Measurements from ENCODE around the gene HRAS. TPM values are rescaled to one million over a fixed set of nuclear protein-coding genes. Genes with fewer than 3 reads are reported as not detected.

The HRAS gene
- total RNA-seq, 1 experiment from 2014 or later = 104 TPM

DNA sequence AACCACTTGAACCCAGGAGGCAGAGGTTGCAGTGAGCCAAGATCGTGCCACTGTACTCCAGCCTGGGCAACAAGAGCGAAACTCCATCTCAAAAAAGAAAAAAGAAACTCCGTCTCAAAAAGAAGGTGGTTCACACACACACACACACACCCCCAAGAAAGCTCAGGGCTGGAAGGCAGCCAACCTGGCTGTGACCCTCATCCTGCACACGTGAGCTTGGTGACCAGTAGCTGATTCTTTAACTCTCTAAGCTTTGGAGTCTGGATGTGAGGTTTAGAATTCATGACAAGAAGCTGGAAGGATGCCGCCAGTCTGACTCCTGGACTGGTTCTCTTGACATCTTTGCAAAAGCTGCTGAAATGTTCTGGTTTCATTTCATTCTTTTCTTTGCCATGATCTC, 26.4 kb downstream of the HRAS start:
- no peak for TF ChIP-seq ZNF274 (IDR thresholded peaks at IDR 0.05; ENCODE audit: low read depth, low read length)
- no peak for TF ChIP-seq POLR2A (IDR thresholded peaks at IDR 0.05; ENCODE audit: borderline replicate concordance, extremely low read depth, insufficient read depth, insufficient read length)
- TF ChIP-seq CBX3 (IDR thresholded peaks at IDR 0.05; ENCODE audit: low read depth) = no peak
- no peak for TF ChIP-seq YY1 (IDR thresholded peaks at IDR 0.05; ENCODE audit: extremely low read depth, insufficient replicate concordance, low read depth, low read length)
- TF ChIP-seq CEBPB (IDR thresholded peaks at IDR 0.05; ENCODE audit: low read depth) = no peak
- no peak for TF ChIP-seq SIN3A (IDR thresholded peaks at IDR 0.05; ENCODE audit: low read depth)
- TF ChIP-seq FOSL1 (IDR thresholded peaks at IDR 0.05; ENCODE audit: low read depth) = no peak
- no peak for TF ChIP-seq POLR2AphosphoS5 (IDR thresholded peaks at IDR 0.05; ENCODE audit: low read depth, low read length)
- TF ChIP-seq, protein P1, sequence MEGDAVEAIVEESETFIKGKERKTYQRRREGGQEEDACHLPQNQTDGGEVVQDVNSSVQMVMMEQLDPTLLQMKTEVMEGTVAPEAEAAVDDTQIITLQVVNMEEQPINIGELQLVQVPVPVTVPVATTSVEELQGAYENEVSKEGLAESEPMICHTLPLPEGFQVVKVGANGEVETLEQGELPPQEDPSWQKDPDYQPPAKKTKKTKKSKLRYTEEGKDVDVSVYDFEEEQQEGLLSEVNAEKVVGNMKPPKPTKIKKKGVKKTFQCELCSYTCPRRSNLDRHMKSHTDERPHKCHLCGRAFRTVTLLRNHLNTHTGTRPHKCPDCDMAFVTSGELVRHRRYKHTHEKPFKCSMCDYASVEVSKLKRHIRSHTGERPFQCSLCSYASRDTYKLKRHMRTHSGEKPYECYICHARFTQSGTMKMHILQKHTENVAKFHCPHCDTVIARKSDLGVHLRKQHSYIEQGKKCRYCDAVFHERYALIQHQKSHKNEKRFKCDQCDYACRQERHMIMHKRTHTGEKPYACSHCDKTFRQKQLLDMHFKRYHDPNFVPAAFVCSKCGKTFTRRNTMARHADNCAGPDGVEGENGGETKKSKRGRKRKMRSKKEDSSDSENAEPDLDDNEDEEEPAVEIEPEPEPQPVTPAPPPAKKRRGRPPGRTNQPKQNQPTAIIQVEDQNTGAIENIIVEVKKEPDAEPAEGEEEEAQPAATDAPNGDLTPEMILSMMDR (IDR thresholded peaks at IDR 0.05 in 2 of 3, conservative IDR thresholded peaks at IDR 0.05 in 1 of 3; ENCODE audit: borderline replicate concordance in 1 of 3, insufficient read depth in 1 of 3, low read depth in 2 of 3, low read length in 2 of 3) = no peak
- TF ChIP-seq ZFX (IDR thresholded peaks at IDR 0.05) = no peak
- TF ChIP-seq, protein P2, sequence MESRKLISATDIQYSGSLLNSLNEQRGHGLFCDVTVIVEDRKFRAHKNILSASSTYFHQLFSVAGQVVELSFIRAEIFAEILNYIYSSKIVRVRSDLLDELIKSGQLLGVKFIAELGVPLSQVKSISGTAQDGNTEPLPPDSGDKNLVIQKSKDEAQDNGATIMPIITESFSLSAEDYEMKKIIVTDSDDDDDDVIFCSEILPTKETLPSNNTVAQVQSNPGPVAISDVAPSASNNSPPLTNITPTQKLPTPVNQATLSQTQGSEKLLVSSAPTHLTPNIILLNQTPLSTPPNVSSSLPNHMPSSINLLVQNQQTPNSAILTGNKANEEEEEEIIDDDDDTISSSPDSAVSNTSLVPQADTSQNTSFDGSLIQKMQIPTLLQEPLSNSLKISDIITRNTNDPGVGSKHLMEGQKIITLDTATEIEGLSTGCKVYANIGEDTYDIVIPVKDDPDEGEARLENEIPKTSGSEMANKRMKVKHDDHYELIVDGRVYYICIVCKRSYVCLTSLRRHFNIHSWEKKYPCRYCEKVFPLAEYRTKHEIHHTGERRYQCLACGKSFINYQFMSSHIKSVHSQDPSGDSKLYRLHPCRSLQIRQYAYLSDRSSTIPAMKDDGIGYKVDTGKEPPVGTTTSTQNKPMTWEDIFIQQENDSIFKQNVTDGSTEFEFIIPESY (IDR thresholded peaks at IDR 0.05; ENCODE audit: extremely low read depth, insufficient replicate concordance, low read length) = no peak
- no peak for TF ChIP-seq ELF1 (IDR thresholded peaks at IDR 0.05; ENCODE audit: borderline replicate concordance, low read depth)
- TF ChIP-seq, protein P3, sequence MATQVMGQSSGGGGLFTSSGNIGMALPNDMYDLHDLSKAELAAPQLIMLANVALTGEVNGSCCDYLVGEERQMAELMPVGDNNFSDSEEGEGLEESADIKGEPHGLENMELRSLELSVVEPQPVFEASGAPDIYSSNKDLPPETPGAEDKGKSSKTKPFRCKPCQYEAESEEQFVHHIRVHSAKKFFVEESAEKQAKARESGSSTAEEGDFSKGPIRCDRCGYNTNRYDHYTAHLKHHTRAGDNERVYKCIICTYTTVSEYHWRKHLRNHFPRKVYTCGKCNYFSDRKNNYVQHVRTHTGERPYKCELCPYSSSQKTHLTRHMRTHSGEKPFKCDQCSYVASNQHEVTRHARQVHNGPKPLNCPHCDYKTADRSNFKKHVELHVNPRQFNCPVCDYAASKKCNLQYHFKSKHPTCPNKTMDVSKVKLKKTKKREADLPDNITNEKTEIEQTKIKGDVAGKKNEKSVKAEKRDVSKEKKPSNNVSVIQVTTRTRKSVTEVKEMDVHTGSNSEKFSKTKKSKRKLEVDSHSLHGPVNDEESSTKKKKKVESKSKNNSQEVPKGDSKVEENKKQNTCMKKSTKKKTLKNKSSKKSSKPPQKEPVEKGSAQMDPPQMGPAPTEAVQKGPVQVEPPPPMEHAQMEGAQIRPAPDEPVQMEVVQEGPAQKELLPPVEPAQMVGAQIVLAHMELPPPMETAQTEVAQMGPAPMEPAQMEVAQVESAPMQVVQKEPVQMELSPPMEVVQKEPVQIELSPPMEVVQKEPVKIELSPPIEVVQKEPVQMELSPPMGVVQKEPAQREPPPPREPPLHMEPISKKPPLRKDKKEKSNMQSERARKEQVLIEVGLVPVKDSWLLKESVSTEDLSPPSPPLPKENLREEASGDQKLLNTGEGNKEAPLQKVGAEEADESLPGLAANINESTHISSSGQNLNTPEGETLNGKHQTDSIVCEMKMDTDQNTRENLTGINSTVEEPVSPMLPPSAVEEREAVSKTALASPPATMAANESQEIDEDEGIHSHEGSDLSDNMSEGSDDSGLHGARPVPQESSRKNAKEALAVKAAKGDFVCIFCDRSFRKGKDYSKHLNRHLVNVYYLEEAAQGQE (IDR thresholded peaks at IDR 0.05; ENCODE audit: low read depth) = no peak
- TF ChIP-seq EZH2 (IDR thresholded peaks at IDR 0.05) = no peak
- Histone ChIP-seq H3K27ac (ENCODE audit: low read depth, low read length) (no peak overlapping the region), H3K4me2 (ENCODE audit: low read length) (no peak overlapping the region), H2AFZ (ENCODE audit: low read depth, low read length, poor library complexity, severe bottlenecking) (no peak overlapping the region), H3K36me3 (ENCODE audit: control insufficient read depth in 1 of 2, insufficient read depth in 2 of 2, low read length in 2 of 2) (peaks cover 0 to 19% of the 10 kb centered on the region in 2 experiments; a peak in 2 of 4 replicates), H3K9me2 (ENCODE audit: insufficient read depth) (no peaks in the 10 kb centered on the region), H3K4me3 (replicated peaks in 1 of 2; ENCODE audit: low read depth in 1 of 2, low read length in 2 of 2) (no peak overlapping the region), H3K79me2 (ENCODE audit: insufficient read depth, low read length) (peaks cover 33% of the 10 kb centered on the region), H3K9ac (ENCODE audit: low read length) (no peak overlapping the region), H3K9me3 (ENCODE audit: control insufficient read depth in 1 of 2, insufficient read depth in 1 of 2, low read depth in 1 of 2, low read length in 2 of 2) (no peaks in the 10 kb centered on the region; a peak in 1 of 4 replicates), H4K20me1 (ENCODE audit: insufficient read depth) (no peaks in the 10 kb centered on the region), H3K27me3 (ENCODE audit: insufficient read depth, low read length) (no peaks in the 10 kb centered on the region), H3K4me1 (ENCODE audit: control insufficient read depth in 1 of 2, insufficient read depth in 2 of 2, low read length in 2 of 2) (peaks cover 6 to 22% of the 10 kb centered on the region in 2 experiments; a peak in 3 of 4 replicates)
- ATAC-seq (no peak), DNase-seq (ENCODE audit: low read depth, low spot score) (no peak)
- intact Hi-C loops (cut with micrococcal nuclease) = loop anchor here (5.0 kb wide), 1 partner anchor 62 kb away; no protein-coding TSS in a partner anchor
- POLR2A ChIA-PET = interaction anchor here (1.0 kb wide), 1 partner anchor 27 kb away, joined by 5 read pairs; the partner anchor contains the start of gene HRAS
- BruUV-seq (replicated peaks) = TSS peak; percentile 57
- CTCF ChIA-PET = no interaction called here
- RAD21 ChIA-PET (ENCODE audit: low non-redundant PET in 1 of 2, low total read pairs in 2 of 2, uncharacterized antibody in 2 of 2, unreplicated experiment in 2 of 2) = no interaction called here

Data from HCT116 (cell line).